ELR (cell line): ENCODE measurements around the gene ZNF579.

Source experiments
- DNase-seq: peaks from one replicate; pipeline ENCODE4 v3.0.0-alpha.2; 2015; ENCODE audit warnings: low read depth

ZNF579 gene

DNA sequence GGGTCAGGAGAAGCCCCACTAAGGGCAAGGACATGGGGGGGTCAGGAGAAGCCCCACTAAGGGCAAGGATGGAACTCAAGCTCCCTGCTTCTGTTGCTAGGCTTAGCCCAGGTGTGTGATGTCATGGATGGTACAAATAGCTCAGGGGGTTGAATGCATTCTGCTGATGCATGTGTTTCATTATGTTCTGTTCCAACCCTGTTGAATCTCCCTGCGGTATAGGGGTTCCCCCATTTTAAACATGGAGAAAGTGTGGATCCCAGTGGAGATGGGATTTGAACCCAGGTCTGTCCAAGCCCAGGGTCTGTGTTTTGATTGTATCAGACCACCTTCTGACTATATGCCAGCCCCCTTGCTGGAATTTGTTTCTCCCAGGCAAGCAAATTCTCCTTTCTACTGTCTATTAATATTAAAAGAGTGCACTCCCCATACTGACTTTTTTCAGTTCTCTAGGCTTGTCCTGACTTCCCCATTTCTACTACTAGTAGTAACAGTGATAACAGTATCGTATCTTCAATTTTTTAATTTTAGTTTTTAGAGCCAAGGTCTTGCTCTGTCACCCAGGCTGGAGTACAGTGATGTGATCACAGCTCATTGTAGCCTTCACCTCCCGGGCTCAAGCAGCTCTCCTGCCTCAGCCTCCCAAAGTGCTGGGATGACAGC, 31.5 kb upstream of the ZNF579 start:
- DNase-seq: no peak

DNA sequence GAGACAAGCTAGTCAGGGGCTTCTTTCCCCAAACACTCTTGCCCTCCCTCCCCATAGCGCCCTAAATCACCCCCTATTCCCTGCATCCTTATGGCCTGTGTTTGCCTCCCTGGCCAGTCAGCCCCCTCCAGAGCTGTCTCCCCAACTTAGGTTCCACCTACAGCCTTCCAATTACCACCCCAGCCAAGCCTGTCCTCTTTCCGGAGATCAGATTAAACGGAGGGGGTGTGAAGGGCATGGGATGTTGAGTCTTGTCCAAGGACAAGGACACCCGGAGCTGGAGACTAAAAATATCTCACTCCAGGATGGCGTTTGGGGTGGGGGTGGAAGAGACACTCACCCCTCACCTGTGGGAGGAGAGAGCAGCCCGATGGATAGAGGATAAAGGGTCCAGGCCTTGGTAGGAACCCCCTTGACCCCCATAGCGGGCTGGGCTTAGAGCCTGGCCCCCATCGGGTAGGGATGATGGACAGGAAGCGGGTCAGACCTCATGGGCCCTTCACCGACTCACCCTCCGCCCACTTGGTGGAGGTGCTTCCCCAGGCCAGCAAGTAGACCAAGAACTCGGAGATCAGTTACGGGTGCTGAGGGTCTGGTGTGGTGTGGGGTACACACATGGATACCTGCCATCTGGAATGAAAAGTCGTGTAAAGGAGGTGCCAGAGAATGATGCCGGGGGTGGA, 30.8 kb upstream of the ZNF579 start:
- no peak for DNase-seq

GRCh38 chr19:55609326-55609725, 28.7 kb upstream of the ZNF579 start:
- no peak for DNase-seq

DNA sequence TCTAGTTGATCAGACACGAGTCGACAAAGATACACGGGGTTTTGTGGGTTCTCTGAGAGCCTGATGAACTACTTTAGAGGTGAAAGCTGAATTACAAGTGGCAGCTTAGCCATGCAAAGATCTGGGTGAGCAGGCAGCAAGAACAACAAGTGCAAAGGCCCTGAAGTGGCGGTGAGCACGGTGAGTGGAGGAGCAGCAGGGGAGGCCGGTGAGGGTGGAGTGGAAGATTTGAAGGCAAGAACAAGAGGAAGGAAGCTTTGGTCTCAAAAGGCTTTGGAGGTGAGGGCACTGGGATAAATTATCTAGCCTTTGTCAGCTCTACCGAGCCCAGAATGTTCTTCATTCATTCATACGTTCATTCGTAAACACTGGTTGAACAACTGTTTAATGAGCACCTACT, 26.2 kb upstream of the ZNF579 start:
- no peak for DNase-seq

DNA sequence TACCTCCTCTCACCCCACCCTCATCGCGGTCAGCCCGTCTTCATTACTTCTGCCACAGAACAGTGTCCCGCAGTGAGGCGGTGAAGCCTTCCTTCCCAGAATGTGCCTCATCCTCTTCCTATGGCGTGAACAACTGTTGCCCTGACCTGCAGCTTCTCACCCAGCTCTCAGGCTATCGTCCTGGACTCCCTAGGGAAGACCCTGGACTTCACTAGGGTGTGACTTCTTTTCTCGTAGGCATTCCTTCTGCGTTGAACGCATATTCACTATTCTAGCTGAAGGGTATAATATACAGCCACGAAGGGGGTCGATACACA, 25.8 kb upstream of the ZNF579 start:
- DNase-seq: no peak

DNA sequence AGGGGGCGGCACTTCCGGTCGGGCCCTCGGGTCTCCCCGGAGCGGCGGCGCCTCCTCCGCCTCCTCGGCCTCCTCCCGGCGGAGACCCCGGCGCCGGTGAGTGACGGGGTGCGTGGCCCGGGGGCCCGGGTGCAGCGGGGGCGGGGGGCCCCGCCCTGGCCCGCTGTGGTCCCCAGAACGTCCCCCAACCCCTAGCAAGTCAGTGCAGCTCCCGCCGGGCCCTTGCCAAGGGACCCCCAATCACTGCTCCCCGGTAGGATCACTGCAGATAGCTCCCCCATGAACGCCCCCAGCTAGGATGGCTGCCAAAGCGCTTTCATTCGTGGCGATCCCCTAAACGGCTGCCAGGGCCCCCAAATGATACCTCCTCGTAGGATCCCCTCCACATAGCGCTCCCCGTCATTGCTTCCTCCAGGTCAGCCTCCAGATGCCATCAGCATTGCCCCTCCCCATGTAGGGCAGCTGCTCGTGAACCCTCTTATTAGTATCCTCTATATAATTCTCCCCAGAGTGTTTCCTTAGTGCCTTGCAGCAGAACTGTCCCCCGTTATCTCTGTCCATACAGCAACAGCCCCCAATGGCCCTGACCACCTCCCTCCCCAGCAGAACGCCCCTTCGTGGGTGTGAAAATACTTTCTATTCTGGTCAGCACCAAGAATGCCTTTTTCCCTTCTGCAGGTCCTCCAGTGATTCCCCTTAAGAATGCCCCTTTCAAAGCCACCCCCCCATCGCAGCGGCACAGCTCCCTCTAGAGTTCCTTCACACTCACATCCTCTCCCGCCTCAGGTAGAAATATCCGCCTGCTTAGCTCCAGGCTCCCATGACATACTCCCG, 25.2 kb upstream of the ZNF579 start, which contains the start of gene ZNF865:
Gene ZNF865, plus strand, starts transcription at position 11 of the 834 bp plus-strand sequence. CDS start 7,972 bp downstream, outside the sequence.
- DNase-seq: peak; percentile 91

- peak; percentile 97 for DNase-seq
Observed at GRCh38 chr19:55605207-55605636, 24.6 kb upstream of the ZNF579 start.

- DNase-seq: no peak
Observed at GRCh38 chr19:55603581-55604292, 23.1 kb upstream of the ZNF579 start.

- DNase-seq: no peak
Observed at GRCh38 chr19:55603115-55603514, 22.5 kb upstream of the ZNF579 start.

DNA sequence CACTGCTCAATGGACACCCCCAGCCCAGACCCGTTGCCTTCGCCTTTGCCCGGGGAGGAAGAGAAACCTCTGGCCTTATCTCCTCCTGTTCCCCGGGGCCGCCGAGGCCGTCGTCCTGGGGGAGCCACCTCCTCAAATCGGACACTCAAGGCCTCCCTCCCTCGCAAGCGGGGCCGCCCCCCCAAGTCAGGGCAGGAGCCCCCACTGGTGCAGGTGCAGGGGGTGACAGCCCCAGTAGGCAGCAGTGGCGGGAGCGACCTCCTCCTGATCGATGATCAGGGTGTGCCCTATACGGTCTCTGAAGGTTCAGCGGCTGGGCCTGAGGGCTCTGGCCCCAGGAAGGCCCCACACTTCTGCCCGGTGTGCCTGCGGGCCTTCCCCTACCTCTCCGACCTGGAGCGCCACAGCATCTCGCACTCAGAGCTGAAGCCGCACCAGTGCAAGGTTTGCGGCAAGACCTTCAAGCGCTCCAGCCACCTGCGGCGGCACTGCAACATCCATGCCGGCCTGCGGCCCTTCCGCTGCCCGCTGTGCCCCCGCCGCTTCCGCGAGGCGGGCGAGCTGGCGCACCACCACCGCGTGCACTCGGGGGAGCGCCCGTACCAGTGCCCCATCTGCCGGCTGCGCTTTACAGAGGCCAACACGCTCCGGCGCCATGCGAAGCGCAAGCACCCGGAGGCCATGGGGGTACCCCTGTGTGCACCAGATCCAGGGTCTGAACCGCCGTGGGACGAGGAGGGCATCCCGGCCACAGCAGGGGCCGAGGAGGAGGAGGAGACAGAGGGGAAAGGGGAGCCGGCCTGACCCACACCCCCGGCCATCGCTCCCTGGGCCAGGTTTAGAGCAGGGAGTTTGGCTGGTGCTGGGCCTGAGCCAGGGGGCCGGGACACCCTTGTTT, 21.7 kb upstream of the ZNF579 start:
- no peak for DNase-seq

GRCh38 chr19:55601084-55601483, 20.4 kb upstream of the ZNF579 start:
- DNase-seq: no peak

DNA sequence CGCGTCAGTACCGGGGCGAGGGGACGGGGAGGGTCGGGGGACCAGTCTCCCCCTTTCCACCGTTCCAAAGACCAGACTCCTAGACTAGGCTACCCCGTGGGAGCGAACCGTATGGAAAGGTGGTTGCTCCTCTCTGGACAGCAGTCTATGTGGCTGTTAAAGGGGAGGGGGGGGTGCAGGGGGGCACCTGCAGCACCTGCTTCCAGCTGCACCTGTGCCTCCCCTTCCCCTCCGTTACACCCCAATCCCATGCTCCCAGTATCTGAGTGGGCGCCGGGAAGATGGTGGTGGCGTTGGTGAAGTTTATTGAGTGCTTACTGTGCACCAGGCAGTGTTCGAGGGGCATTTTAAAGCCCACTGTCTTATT, 20.0 kb upstream of the ZNF579 start:
- no peak for DNase-seq

- peak; percentile 84 for DNase-seq
Observed at GRCh38 chr19:55599842-55600661, 19.4 kb upstream of the ZNF579 start, which contains the start of gene ZNF524. Gene ZNF524 (plus strand): TSS chr19:55600288. CDS start chr19:55602113, 1,825 bp downstream.

- peak; percentile 98 for DNase-seq
Observed at GRCh38 chr19:55599468-55599841, 18.8 kb upstream of the ZNF579 start, which contains the start of gene FIZ1. Gene FIZ1 (minus strand): TSS chr19:55599517. CDS start chr19:55597865, 1,652 bp downstream.

DNA sequence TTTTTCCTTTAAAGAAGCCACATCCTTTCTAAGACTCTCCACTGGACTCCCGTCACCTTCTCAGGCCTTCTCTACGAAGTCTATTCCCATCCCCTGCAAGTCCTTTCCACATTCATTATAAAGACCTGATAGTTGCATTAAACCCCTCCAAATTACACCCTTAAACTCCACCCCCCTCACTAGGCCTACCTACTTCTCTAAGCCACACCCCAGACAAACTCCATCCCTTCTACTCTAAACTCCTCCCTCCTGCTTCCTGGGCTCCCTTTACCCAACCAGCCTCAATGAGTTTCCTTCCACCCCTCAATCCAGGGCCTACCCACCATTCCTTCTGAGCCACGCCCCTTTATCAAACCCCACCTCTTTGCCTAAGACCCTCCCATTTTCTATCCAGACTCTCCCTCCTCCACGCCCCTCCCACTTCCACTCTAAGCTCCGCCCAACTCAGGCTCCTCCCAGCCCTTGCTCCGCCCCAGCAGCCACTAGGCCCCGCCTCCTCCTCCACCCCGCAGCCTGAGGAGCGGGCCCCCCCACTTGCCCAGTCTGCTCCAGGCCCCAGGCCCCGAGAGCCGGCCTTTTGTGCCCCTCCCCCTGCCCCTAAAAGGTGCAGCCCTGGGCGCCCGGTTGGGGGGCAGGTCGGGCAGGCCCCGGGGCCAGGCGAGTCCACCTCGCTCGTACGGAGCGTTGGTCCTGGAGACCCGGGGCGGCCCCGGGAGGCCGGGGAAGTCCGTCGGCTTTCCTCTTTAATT, 18.2 kb upstream of the ZNF579 start:
- peak; percentile 92 for DNase-seq

DNA sequence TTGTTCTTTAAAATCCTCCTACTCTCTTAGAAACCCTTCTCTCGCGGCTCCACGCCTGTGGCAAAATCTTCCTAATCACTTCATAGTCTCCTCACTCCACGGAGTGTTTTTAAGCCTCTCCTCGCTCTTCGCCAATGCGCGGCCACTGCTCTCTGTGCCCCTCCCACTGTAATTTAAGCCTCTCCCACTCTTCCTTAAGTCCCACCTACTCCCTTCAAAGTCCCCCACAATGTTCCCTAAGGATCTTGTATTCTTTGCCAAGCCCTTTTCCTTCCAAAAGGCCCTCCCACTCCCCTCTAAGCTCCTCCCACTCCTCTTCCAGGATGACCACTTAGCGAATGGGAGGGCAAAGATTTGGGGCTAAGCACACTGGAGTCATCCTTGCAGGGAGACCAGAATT, 17.4 kb upstream of the ZNF579 start:
- no peak for DNase-seq

GRCh38 chr19:55597501-55597921, 16.9 kb upstream of the ZNF579 start:
- no peak for DNase-seq

DNA sequence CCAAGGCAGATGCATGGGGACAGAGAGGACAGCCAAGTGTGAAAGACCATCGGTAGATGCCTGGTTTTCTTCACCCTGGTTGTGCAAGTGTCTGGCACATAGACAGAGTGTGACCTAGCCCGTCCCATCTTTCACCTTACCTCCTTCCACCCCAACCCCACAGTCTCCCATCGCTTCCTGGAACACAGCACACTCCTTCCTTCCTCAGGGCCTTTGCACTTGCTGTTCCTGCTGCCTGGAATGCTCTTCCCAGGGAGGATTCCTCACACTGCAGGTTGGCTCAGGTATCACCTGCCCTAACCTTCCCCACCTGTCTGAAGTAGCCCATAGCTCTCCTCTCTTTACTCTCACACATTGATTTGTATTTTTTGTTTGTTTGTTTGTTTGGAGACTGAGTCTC, 15.7 kb upstream of the ZNF579 start:
- DNase-seq: no peak

GRCh38 chr19:55594996-55595545, 14.4 kb upstream of the ZNF579 start:
- DNase-seq: no peak
